Panc1 (cell line): Measurements from ENCODE around the gene SKI. TPM values are rescaled to one million over a fixed set of nuclear protein-coding genes. Genes with fewer than 3 reads are reported as not detected.

Source experiments
- ATAC-seq: fragments of 200-7000 bp; cut with Tn5 transposase; 2 replicates; pipeline ENCODE4 v1.9.1; 2020; ENCODE audit warnings: mild to moderate bottlenecking, moderate library complexity
- BruUV-seq: library from RNA; stranded (reverse); fragments of 400-500 nt; replicated peaks from 2 replicates; lab custom pipeline; 2021; lab: Mats Ljungman, UMichigan
- CTCF ChIA-PET: fragments of 300-600 bp; sonication (Branson Sonifier 250); formaldehyde crosslinking; loops from one replicate; lab custom pipeline; 2022; ENCODE audit warnings: antibody characterized with exemption; lab: Charles Lee
- POLR2A ChIA-PET: fragments of 300-600 bp; sonication (Branson Sonifier 250); formaldehyde crosslinking; loops from one replicate; lab custom pipeline; 2022; ENCODE audit warnings: antibody characterized with exemption; lab: Charles Lee
- DNase-seq: peaks from one replicate; pipeline ENCODE4 v3.0.0-alpha.2; 2010; ENCODE audit warnings: low read depth, low spot score
- H3K27ac ChIP-seq: 2 replicates; pipeline ENCODE4 v1.5.1; 2011; ENCODE audit warnings: mild to moderate bottlenecking, low read length, inconsistent platforms
- H3K27me3 ChIP-seq: fragments of 200-500 bp; sonication (Bioruptor generic); 2 replicates; pipeline ENCODE4 v1.6.0; 2014; ENCODE audit warnings: low read length, inconsistent platforms; ENCODE audit not compliant: control insufficient read depth, insufficient read depth
- H3K36me3 ChIP-seq: fragments of 200-500 bp; sonication (Bioruptor generic); 2 replicates; pipeline ENCODE4 v1.5.1; 2014; ENCODE audit warnings: inconsistent platforms, mild to moderate bottlenecking, low read length, moderate library complexity; ENCODE audit not compliant: control insufficient read depth, insufficient read depth
- H3K4me1 ChIP-seq: 2 replicates; pipeline ENCODE4 v1.5.1; 2011; ENCODE audit warnings: inconsistent platforms, mild to moderate bottlenecking, low read length, moderate library complexity; ENCODE audit not compliant: control insufficient read depth, insufficient read depth
- H3K4me3 ChIP-seq, 2 experiments: 2 replicates each; pipeline ENCODE4 v1.5.1; 2011 to 2012; ENCODE audit warnings: low read depth in 2 of 2, low read length in 2 of 2, mild to moderate bottlenecking in 2 of 2, inconsistent platforms in 1 of 2, moderate library complexity in 1 of 2
- H3K9me3 ChIP-seq: fragments of 200-500 bp; sonication (Bioruptor generic); 2 replicates; pipeline ENCODE4 v1.5.1; 2014; ENCODE audit warnings: low read depth, mild to moderate bottlenecking, inconsistent platforms, low read length, moderate library complexity; ENCODE audit not compliant: control insufficient read depth, insufficient read depth
- CTCF ChIP-seq: fragments of 450-650 bp; IDR thresholded peaks from 2 replicates; pipeline ENCODE4 v1.5.1; 2017; ENCODE audit warnings: mild to moderate bottlenecking
- POLR2AphosphoS5 ChIP-seq: IDR thresholded peaks from 2 replicates; pipeline ENCODE4 v1.6.1; 2012; ENCODE audit warnings: mild to moderate bottlenecking, low read depth, low read length, moderate library complexity
- SIN3A ChIP-seq: IDR thresholded peaks from 2 replicates; pipeline ENCODE4 v1.6.1; 2012; ENCODE audit warnings: low read depth, mild to moderate bottlenecking, low read length, moderate library complexity, borderline replicate concordance; ENCODE audit not compliant: insufficient read depth
- TCF7L2 ChIP-seq: IDR thresholded peaks from 2 replicates; pipeline ENCODE4 v1.6.1; 2011; ENCODE audit warnings: mild to moderate bottlenecking, low read depth, low read length, inconsistent platforms
- in situ Hi-C: cut with HindIII; loops from 2 replicates; pipeline ENCODE4 v1.10.0; 2016; ENCODE audit warnings: low sequenced_read_pairs, low pct_unique_long_range_greater_than_20kb
- intact Hi-C: fragments of 100-400 bp; cut with micrococcal nuclease; formaldehyde crosslinking; loops from one replicate; pipeline ENCODE4 v1.10.0; 2022; ENCODE audit not compliant: unreplicated experiment
- total RNA-seq: library from RNA; stranded (reverse); gene quantifications from one replicate; pipeline ENCODE4 v1.2.1, GENCODE V29; 2021; ENCODE audit not compliant: unreplicated experiment
- TF ChIP-seq, protein P1 (sequence below), 2 experiments: IDR thresholded peaks; 2 replicates each; pipeline ENCODE4 v1.6.1; 2011 to 2012; ENCODE audit warnings: low read depth in 2 of 2, control low read depth in 1 of 2, low read length in 1 of 2, mild to moderate bottlenecking in 1 of 2, moderate library complexity in 1 of 2; ENCODE audit not compliant: insufficient read depth in 1 of 2

The SKI gene
- total RNA-seq, 1 experiment from 2014 or later, result 63.2 TPM

GRCh38 chr1:2319291-2319690 lies 91.2 kb downstream of the SKI start:
- H3K9me3 ChIP-seq, result no peaks in the 10 kb centered on the region
- no peak overlapping the region for H3K4me3 ChIP-seq
- H3K27me3 ChIP-seq, result no peaks in the 10 kb centered on the region
- TF ChIP-seq POLR2AphosphoS5, result no peak
- no peaks in the 10 kb centered on the region for H3K36me3 ChIP-seq
- no peak overlapping the region for H3K27ac ChIP-seq
- ChIA-PET CTCF (no interaction called here), POLR2A (no interaction called here)
- in situ Hi-C loops, result no loop called here
- ATAC-seq (no peak), DNase-seq (no peak)
- H3K4me1 ChIP-seq, result peaks cover 20% of the 10 kb centered on the region
- no TSS peak for BruUV-seq
- intact Hi-C loops, result loop anchor here (10.0 kb wide), 1 partner anchor 124 kb away; the partner anchor contains the start of gene FAAP20

GRCh38 chr1:2320006-2320405 lies 91.9 kb downstream of the SKI start:
- no TSS peak for BruUV-seq
- H3K4me1 ChIP-seq, result peaks cover 20% of the 10 kb centered on the region
- H3K27me3 ChIP-seq, result no peaks in the 10 kb centered on the region

More at GRCh38 chr1:2320006-2320405, 91.9 kb downstream of the SKI start:
- POLR2A ChIA-PET, result no interaction called here
- ATAC-seq (no peak), DNase-seq (no peak)
- intact Hi-C loops (no loop called here), in situ Hi-C loops (no loop called here)
- Histone ChIP-seq H3K4me3 (no peak overlapping the region), H3K27ac (no peak overlapping the region), H3K36me3 (no peaks in the 10 kb centered on the region), H3K9me3 (no peaks in the 10 kb centered on the region)
- TF ChIP-seq CTCF (no peak), POLR2AphosphoS5 (no peak), SIN3A (no peak), TCF7L2 (no peak)
- TF ChIP-seq, protein P1, sequence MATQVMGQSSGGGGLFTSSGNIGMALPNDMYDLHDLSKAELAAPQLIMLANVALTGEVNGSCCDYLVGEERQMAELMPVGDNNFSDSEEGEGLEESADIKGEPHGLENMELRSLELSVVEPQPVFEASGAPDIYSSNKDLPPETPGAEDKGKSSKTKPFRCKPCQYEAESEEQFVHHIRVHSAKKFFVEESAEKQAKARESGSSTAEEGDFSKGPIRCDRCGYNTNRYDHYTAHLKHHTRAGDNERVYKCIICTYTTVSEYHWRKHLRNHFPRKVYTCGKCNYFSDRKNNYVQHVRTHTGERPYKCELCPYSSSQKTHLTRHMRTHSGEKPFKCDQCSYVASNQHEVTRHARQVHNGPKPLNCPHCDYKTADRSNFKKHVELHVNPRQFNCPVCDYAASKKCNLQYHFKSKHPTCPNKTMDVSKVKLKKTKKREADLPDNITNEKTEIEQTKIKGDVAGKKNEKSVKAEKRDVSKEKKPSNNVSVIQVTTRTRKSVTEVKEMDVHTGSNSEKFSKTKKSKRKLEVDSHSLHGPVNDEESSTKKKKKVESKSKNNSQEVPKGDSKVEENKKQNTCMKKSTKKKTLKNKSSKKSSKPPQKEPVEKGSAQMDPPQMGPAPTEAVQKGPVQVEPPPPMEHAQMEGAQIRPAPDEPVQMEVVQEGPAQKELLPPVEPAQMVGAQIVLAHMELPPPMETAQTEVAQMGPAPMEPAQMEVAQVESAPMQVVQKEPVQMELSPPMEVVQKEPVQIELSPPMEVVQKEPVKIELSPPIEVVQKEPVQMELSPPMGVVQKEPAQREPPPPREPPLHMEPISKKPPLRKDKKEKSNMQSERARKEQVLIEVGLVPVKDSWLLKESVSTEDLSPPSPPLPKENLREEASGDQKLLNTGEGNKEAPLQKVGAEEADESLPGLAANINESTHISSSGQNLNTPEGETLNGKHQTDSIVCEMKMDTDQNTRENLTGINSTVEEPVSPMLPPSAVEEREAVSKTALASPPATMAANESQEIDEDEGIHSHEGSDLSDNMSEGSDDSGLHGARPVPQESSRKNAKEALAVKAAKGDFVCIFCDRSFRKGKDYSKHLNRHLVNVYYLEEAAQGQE (IDR thresholded peaks at IDR 0.05; ENCODE audit: insufficient read depth in 1 of 2, low read depth in 2 of 2, low read length in 1 of 2), result no peak
- CTCF ChIA-PET, result no interaction called here
